Right forelimb (tissue), 1 donor: ENCODE measurements around the gene ZNF423.
"Not testable (repeated sequence)": the region's sequence is repeated elsewhere in the genome, so short reads cannot be mapped to it uniquely, and the experiment has no call there.

Source experiments
- DNase-seq: peaks from one replicate; pipeline ENCODE4 v3.0.0-alpha.2; 2018

Gene ZNF423

GRCh38 chr16:49690778-49691177 is 165.1 kb downstream of the ZNF423 start:
- no peak for DNase-seq

GRCh38 chr16:49688036-49688697 is 167.7 kb downstream of the ZNF423 start:
- DNase-seq, result no peak

GRCh38 chr16:49687476-49688002 is 168.4 kb downstream of the ZNF423 start:
- DNase-seq, result no peak

GRCh38 chr16:49684696-49685095 is 171.2 kb downstream of the ZNF423 start:
- no peak for DNase-seq

- DNase-seq, result no peak
These were observed 173.2 kb downstream of the ZNF423 start for GRCh38 chr16:49682577-49683165.

- DNase-seq, result no peak
These were observed 174.6 kb downstream of the ZNF423 start for GRCh38 chr16:49681217-49681883.

GRCh38 chr16:49679095-49679494 is 176.8 kb downstream of the ZNF423 start:
- no peak for DNase-seq

GRCh38 chr16:49677661-49678060 is 178.3 kb downstream of the ZNF423 start:
- not testable (repeated sequence) for DNase-seq

- no peak for DNase-seq
These were observed 180.5 kb downstream of the ZNF423 start for GRCh38 chr16:49675413-49675812.

GRCh38 chr16:49674990-49675389 is 180.9 kb downstream of the ZNF423 start:
- no peak for DNase-seq

- DNase-seq, result no peak
These were observed 181.5 kb downstream of the ZNF423 start for GRCh38 chr16:49674351-49674851.

- no peak for DNase-seq
These were observed 182.5 kb downstream of the ZNF423 start for GRCh38 chr16:49673442-49673841.

- no peak for DNase-seq
These were observed 183.2 kb downstream of the ZNF423 start for GRCh38 chr16:49672753-49673152.

GRCh38 chr16:49671333-49671732 is 184.6 kb downstream of the ZNF423 start:
- DNase-seq, result no peak

GRCh38 chr16:49670627-49671026 is 185.3 kb downstream of the ZNF423 start:
- DNase-seq, result no peak

- no peak for DNase-seq
These were observed 190.3 kb downstream of the ZNF423 start for GRCh38 chr16:49665482-49666230.

- peak; percentile 76 for DNase-seq
These were observed 191.4 kb downstream of the ZNF423 start for GRCh38 chr16:49664221-49665215.

GRCh38 chr16:49663081-49664065 is 192.5 kb downstream of the ZNF423 start:
- DNase-seq, result peak; percentile 73

- no peak for DNase-seq
These were observed 193.3 kb downstream of the ZNF423 start for GRCh38 chr16:49662569-49662968.

GRCh38 chr16:49661465-49662187 is 194.3 kb downstream of the ZNF423 start:
- DNase-seq, result peak; percentile 51
